Measurements from ENCODE around the gene VPS13D.

DNA sequence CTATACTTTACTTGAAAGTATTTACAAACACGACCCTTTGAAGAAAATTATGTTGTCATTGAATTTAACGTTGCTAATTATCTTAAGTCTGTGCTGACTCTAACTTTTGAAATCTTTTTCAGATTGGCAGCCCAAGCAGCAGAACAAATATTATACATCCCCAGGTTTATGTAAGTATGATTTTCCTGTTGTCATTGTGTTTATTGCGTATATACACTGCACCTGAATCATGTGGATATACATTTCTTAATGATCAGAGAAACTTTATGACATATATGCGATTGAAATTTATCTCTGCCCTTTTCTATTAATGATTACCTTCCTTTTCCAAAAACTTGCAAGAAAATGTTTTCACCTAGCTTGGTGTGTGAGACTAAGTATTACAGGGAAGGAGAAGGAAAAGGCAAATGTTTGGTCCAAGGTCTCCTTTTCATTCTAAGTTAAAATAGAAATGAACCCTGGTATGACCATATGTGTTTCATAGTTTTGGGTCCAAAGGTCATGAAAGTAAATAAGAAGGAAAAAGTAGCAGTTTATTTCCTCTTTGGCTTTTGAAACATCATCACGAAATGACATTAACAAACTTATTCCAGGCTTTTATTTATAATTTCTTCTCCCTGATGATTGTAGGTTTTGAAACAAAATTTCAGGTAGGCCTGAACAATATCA is 116.8 kb downstream of the VPS13D start:
- TF ChIP-seq EP300 (IDR thresholded peaks at IDR 0.05) (no peak), POLR2A (IDR thresholded peaks at IDR 0.05) (no peak)
- TF ChIP-seq, protein P1, sequence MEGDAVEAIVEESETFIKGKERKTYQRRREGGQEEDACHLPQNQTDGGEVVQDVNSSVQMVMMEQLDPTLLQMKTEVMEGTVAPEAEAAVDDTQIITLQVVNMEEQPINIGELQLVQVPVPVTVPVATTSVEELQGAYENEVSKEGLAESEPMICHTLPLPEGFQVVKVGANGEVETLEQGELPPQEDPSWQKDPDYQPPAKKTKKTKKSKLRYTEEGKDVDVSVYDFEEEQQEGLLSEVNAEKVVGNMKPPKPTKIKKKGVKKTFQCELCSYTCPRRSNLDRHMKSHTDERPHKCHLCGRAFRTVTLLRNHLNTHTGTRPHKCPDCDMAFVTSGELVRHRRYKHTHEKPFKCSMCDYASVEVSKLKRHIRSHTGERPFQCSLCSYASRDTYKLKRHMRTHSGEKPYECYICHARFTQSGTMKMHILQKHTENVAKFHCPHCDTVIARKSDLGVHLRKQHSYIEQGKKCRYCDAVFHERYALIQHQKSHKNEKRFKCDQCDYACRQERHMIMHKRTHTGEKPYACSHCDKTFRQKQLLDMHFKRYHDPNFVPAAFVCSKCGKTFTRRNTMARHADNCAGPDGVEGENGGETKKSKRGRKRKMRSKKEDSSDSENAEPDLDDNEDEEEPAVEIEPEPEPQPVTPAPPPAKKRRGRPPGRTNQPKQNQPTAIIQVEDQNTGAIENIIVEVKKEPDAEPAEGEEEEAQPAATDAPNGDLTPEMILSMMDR (IDR thresholded peaks at IDR 0.05), result no peak

Measured in ovary (tissue), 3 donors.